ENCODE data around the gene WFS1. TPM values are rescaled to one million over a fixed set of nuclear protein-coding genes. Genes with fewer than 3 reads are reported as not detected.

WFS1 gene
- total and polyA plus RNA-seq, 10 donors: 4.9 to 62.2 (median 34.8) TPM

- Histone ChIP-seq H3K4me3 (no peak overlapping the region), H3K27ac (peak overlapping the region; percentile 1 to 85 (median 66))
- WGBS, 5 donors: 24 to 31% (median 27%) methylated on average over 18 to 22 of the region's 22 CpGs
Observed at GRCh38 chr4:6324999-6325787, 55.5 kb downstream of the WFS1 start.

DNA sequence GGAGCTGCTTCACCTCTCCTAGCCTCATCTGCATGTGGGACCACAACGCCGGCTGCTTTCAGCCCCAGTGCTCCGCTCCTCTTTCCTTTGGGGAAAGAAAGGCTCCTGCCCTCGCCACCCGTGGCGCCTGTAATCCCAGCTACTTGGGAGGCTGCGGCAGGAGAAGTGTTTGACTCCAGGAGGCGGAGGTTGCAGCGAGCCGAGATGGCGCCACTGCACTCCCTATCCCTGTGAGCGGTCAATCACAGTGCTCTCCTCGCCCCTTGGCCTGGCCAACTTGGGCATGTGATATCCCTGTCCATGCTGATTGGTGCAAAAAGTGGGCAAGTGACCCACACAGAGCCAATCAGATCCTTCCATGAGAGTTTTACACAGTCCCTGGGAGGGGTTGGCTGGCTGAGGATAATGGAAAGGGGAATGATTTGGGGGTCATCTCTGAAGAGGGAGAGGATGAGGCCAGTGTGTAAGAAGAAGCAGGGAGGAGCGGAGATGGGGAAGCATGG lies 56.2 kb downstream of the WFS1 start:
- Histone ChIP-seq H3K36me3 (no peaks in the 10 kb centered on the region), H3K27ac (peak overlapping the region in 7 of 8 donors; percentile 51 to 85 (median 72)), H3K9me3 (peaks cover 0 to 11% (median 0%) of the 10 kb centered on the region in 8 donors), H3K4me3 (no peak overlapping the region), H3K27me3 (replicated peaks in 1 of 7) (peaks cover 0 to 80% (median 10%) of the 10 kb centered on the region in 7 donors), H3K4me1 (peaks cover 0 to 34% (median 24%) of the 10 kb centered on the region in 6 donors)
- intact Hi-C loops (cut with DNase I; ENCODE audit: low total_unique reads): loop anchor here (5.0 to 10.0 kb wide), 2 partner anchors 74 to 331 kb away; no protein-coding TSS in a partner anchor
- DNase-seq: no peak
- no peak for TF ChIP-seq POLR2AphosphoS5 (IDR thresholded peaks at IDR 0.05)
- TF ChIP-seq, protein P1, sequence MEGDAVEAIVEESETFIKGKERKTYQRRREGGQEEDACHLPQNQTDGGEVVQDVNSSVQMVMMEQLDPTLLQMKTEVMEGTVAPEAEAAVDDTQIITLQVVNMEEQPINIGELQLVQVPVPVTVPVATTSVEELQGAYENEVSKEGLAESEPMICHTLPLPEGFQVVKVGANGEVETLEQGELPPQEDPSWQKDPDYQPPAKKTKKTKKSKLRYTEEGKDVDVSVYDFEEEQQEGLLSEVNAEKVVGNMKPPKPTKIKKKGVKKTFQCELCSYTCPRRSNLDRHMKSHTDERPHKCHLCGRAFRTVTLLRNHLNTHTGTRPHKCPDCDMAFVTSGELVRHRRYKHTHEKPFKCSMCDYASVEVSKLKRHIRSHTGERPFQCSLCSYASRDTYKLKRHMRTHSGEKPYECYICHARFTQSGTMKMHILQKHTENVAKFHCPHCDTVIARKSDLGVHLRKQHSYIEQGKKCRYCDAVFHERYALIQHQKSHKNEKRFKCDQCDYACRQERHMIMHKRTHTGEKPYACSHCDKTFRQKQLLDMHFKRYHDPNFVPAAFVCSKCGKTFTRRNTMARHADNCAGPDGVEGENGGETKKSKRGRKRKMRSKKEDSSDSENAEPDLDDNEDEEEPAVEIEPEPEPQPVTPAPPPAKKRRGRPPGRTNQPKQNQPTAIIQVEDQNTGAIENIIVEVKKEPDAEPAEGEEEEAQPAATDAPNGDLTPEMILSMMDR (IDR thresholded peaks at IDR 0.05 in 8 of 11, conservative IDR thresholded peaks at IDR 0.05 in 3 of 11): no peak
- no peak for TF ChIP-seq POLR2A (IDR thresholded peaks at IDR 0.05)
- 85 to 92% (median 89%) methylated on average over 14 of the region's 14 CpGs for WGBS, 5 donors

More at GRCh38 chr4:6324999-6325787, 55.5 kb downstream of the WFS1 start:
- peaks cover 0 to 12% (median 3%) of the 10 kb centered on the region in 8 donors for H3K9me3 ChIP-seq
- H3K4me1 ChIP-seq: peaks cover 0 to 34% (median 24%) of the 10 kb centered on the region in 6 donors
- no peak for DNase-seq
- no peaks in the 10 kb centered on the region for H3K36me3 ChIP-seq
- TF ChIP-seq POLR2A (IDR thresholded peaks at IDR 0.05): no peak
- peak in 2 of 3 donors; percentile 44 to 75 for TF ChIP-seq POLR2AphosphoS5 (IDR thresholded peaks at IDR 0.05)
- TF ChIP-seq, protein P1 (IDR thresholded peaks at IDR 0.05 in 8 of 11, conservative IDR thresholded peaks at IDR 0.05 in 3 of 11): no peak
- peaks cover 0 to 78% (median 10%) of the 10 kb centered on the region in 7 donors for H3K27me3 ChIP-seq (replicated peaks in 1 of 7)
- intact Hi-C loops (cut with DNase I; ENCODE audit: low total_unique reads): loop anchor here (5.0 to 10.0 kb wide), 2 partner anchors 73 to 330 kb away; no protein-coding TSS in a partner anchor

- no peak overlapping the region for H3K27ac ChIP-seq
- WGBS, 5 donors: 88 to 94% (median 90%) methylated on average over 21 to 28 of the region's 28 CpGs
- no peak overlapping the region for H3K4me3 ChIP-seq
- intact Hi-C loops (cut with DNase I; ENCODE audit: low total_unique reads): loop anchor here (5.0 to 10.0 kb wide), 2 partner anchors 74 to 332 kb away; no protein-coding TSS in a partner anchor
- no peak for DNase-seq
- H3K9me3 ChIP-seq: peaks cover 0 to 14% (median 0%) of the 10 kb centered on the region in 8 donors
- no peaks in the 10 kb centered on the region for H3K36me3 ChIP-seq
- H3K4me1 ChIP-seq: peaks cover 0 to 34% (median 24%) of the 10 kb centered on the region in 6 donors
- TF ChIP-seq POLR2AphosphoS5 (IDR thresholded peaks at IDR 0.05): no peak
- TF ChIP-seq, protein P1 (IDR thresholded peaks at IDR 0.05 in 8 of 11, conservative IDR thresholded peaks at IDR 0.05 in 3 of 11): no peak
- no peak for TF ChIP-seq POLR2A (IDR thresholded peaks at IDR 0.05)
- H3K27me3 ChIP-seq (replicated peaks in 1 of 7): peaks cover 0 to 82% (median 10%) of the 10 kb centered on the region in 7 donors
Observed at GRCh38 chr4:6326312-6327060, 56.8 kb downstream of the WFS1 start.
